Ascending aorta (tissue), 2 donors: ENCODE measurements around the gene LIN7A. TPM values are rescaled to one million over a fixed set of nuclear protein-coding genes. Genes with fewer than 3 reads are reported as not detected.

ENCODE experiments used
- DNase-seq, 2 donors: peaks; one replicate each; pipeline ENCODE4 v3.0.0-alpha.2; 2019; ENCODE audit warnings: low spot score in 2 of 2
- H3K27ac ChIP-seq, 2 donors: fragments of 200-600 bp; sonication (generic); one replicate each; pipeline ENCODE4 v1.5.1; 2016 to 2017; ENCODE audit warnings: mild to moderate bottlenecking in 1 of 2
- H3K27me3 ChIP-seq: fragments of 200-600 bp; sonication (generic); one replicate; pipeline ENCODE4 v1.5.1; 2017
- H3K36me3 ChIP-seq, 2 donors: fragments of 200-600 bp; sonication (generic); one replicate each; pipeline ENCODE4 v1.5.1; 2016
- H3K4me1 ChIP-seq, 2 donors: fragments of 200-600 bp; sonication (generic); one replicate each; pipeline ENCODE4 v1.5.1; 2016 to 2017; ENCODE audit warnings: mild to moderate bottlenecking in 1 of 2
- H3K4me3 ChIP-seq, 2 donors: fragments of 200-600 bp; sonication (generic); one replicate each; pipeline ENCODE4 v1.5.1; 2016 to 2017; ENCODE audit warnings: mild to moderate bottlenecking in 1 of 2
- H3K9me3 ChIP-seq, 2 donors: fragments of 200-600 bp; sonication (generic); one replicate each; pipeline ENCODE4 v1.5.1; 2016
- intact Hi-C: fragments of 100-400 bp; cut with DNase I; formaldehyde crosslinking; loops from one replicate; pipeline ENCODE4 v1.15.1; 2023
- total RNA-seq: library from RNA; depleted of rRNA; stranded (reverse); fragments of >200 nt; gene quantifications from one replicate; pipeline ENCODE4 v1.1.0, GENCODE V29; 2016
- TF ChIP-seq, protein P1 (sequence below), 3 experiments: fragments of 200-600 bp in 2 of 3; fragments of 450-650 bp in 1 of 3; sonication (generic) in 2 of 3; IDR thresholded peaks; one replicate each; pipeline ENCODE4 v1.5.1; 2016 to 2019; ENCODE audit warnings: antibody characterized with exemption in 3 of 3, mild to moderate bottlenecking in 1 of 3, moderate library complexity in 1 of 3

LIN7A gene
- total RNA-seq, 1 donor from 2014 or later, result 4.6 TPM

- intact Hi-C loops, result no loop called here
- Histone ChIP-seq H3K4me1 (no peaks in the 10 kb centered on the region), H3K27me3 (no peaks in the 10 kb centered on the region)
Observed at GRCh38 chr12:80968326-80968725, 30.6 kb upstream of the LIN7A start.

GRCh38 chr12:80967565-80967964, 29.8 kb upstream of the LIN7A start:
- DNase-seq, result no peak
- intact Hi-C loops, result no loop called here
- H3K4me3 ChIP-seq, result no peak overlapping the region
- H3K9me3 ChIP-seq, result no peaks in the 10 kb centered on the region
- no peaks in the 10 kb centered on the region for H3K36me3 ChIP-seq
- no peak overlapping the region for H3K27ac ChIP-seq
- TF ChIP-seq, protein P1, sequence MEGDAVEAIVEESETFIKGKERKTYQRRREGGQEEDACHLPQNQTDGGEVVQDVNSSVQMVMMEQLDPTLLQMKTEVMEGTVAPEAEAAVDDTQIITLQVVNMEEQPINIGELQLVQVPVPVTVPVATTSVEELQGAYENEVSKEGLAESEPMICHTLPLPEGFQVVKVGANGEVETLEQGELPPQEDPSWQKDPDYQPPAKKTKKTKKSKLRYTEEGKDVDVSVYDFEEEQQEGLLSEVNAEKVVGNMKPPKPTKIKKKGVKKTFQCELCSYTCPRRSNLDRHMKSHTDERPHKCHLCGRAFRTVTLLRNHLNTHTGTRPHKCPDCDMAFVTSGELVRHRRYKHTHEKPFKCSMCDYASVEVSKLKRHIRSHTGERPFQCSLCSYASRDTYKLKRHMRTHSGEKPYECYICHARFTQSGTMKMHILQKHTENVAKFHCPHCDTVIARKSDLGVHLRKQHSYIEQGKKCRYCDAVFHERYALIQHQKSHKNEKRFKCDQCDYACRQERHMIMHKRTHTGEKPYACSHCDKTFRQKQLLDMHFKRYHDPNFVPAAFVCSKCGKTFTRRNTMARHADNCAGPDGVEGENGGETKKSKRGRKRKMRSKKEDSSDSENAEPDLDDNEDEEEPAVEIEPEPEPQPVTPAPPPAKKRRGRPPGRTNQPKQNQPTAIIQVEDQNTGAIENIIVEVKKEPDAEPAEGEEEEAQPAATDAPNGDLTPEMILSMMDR (IDR thresholded peaks at IDR 0.05), result no peak
- no peaks in the 10 kb centered on the region for H3K4me1 ChIP-seq
- no peaks in the 10 kb centered on the region for H3K27me3 ChIP-seq

More at GRCh38 chr12:80968326-80968725, 30.6 kb upstream of the LIN7A start:
- Histone ChIP-seq H3K9me3 (no peaks in the 10 kb centered on the region), H3K4me3 (no peak overlapping the region), H3K27ac (no peak overlapping the region), H3K36me3 (no peaks in the 10 kb centered on the region)
- DNase-seq, result no peak
- TF ChIP-seq, protein P1 (IDR thresholded peaks at IDR 0.05), result no peak

DNA sequence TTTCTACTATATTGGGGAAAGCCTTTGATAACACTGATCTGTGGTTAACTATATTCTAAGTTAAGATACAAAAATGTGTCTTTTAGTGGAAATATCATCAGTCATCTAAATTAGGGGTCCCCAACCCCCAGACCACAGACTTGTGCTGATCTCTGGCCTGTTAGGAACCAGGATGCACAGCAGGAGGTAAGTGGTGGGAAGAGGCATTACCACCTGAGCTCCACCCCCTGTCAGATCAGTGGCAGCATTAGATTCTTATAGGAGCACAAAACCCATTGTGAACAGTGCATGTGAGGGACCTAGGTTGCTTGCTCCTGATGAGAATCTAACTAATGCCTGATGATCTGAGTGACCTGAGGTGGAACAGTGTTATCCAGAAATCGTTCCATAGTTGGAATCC, 28.3 kb upstream of the LIN7A start:
- Histone ChIP-seq H3K36me3 (no peaks in the 10 kb centered on the region), H3K27ac (no peak overlapping the region), H3K27me3 (no peaks in the 10 kb centered on the region), H3K9me3 (no peaks in the 10 kb centered on the region), H3K4me1 (no peaks in the 10 kb centered on the region), H3K4me3 (no peak overlapping the region)
- intact Hi-C loops, result no loop called here
- DNase-seq, result no peak
- TF ChIP-seq, protein P1 (IDR thresholded peaks at IDR 0.05), result no peak

DNA sequence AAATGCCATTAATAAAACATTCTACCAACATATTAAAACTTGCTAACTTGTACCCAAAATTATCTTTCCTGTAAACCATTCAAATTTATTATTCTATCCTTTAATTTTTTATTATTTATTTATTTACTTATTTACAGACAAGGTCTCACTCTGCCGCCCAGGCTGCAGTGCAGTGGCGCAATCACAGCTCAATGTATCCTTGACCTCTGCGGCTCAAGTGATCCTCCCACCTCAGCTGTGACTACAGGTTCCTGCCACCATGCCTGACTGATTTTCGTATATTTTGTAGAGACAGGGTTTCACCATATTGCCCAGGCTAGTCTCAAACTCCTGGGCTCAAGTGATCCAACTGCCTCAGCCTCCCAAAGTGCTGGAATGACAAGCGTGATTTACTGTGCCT, 20.4 kb upstream of the LIN7A start:
- no peak for DNase-seq
- intact Hi-C loops, result no loop called here
- Histone ChIP-seq H3K27me3 (no peaks in the 10 kb centered on the region), H3K27ac (no peak overlapping the region), H3K36me3 (no peaks in the 10 kb centered on the region), H3K4me1 (no peaks in the 10 kb centered on the region), H3K4me3 (no peak overlapping the region), H3K9me3 (no peaks in the 10 kb centered on the region)
- TF ChIP-seq, protein P1 (IDR thresholded peaks at IDR 0.05), result no peak

DNA sequence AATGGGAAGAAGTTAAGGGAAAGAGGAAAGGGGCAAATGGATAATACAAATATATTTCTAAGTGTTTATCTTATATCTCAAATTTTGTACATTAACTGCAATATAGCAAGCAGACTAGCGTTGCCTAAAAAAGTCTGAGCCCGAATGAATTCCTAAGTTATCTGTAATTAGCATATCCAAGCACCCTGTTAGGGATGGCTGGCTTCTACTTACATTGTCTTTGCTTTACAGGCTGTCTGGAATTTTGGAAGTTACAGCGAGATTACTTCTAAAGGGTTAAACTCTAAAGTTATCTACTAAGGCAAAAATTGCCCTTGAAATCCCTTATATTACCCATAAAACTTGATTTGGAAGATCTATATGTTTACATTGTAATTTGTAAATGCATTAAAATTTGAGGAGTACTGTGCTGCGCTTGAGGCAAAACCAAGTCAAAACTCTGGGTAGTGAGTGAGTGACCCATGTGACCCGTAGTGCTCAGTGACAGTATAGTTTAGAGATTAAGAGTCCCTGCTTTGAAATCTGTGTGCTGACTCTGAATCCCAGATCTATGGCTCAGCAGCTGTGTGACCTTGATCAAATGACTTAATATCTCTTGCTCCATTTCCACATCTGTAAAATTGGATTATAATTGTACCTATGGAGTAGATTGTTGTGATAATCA, 17.3 kb upstream of the LIN7A start:
- intact Hi-C loops, result no loop called here
- DNase-seq, result no peak

More for the DNA sequence above, 17.3 kb upstream of the LIN7A start:
- Histone ChIP-seq H3K27me3 (no peaks in the 10 kb centered on the region), H3K4me3 (no peak overlapping the region), H3K36me3 (no peaks in the 10 kb centered on the region), H3K27ac (no peak overlapping the region), H3K4me1 (no peaks in the 10 kb centered on the region), H3K9me3 (no peaks in the 10 kb centered on the region)
- TF ChIP-seq, protein P1 (IDR thresholded peaks at IDR 0.05), result no peak
